Hair follicle dermal papilla cell (primary cell): Measurements from ENCODE around the gene ENTPD1. TPM values are rescaled to one million over a fixed set of nuclear protein-coding genes. Genes with fewer than 3 reads are reported as not detected.

Source experiments
- total RNA-seq: library from RNA; depleted of rRNA; stranded (reverse); fragments of >200 nt; gene quantifications from 2 replicates; pipeline ENCODE4 v1.2.3, GENCODE V29; 2012

The ENTPD1 gene, protein sequence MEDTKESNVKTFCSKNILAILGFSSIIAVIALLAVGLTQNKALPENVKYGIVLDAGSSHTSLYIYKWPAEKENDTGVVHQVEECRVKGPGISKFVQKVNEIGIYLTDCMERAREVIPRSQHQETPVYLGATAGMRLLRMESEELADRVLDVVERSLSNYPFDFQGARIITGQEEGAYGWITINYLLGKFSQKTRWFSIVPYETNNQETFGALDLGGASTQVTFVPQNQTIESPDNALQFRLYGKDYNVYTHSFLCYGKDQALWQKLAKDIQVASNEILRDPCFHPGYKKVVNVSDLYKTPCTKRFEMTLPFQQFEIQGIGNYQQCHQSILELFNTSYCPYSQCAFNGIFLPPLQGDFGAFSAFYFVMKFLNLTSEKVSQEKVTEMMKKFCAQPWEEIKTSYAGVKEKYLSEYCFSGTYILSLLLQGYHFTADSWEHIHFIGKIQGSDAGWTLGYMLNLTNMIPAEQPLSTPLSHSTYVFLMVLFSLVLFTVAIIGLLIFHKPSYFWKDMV
- 0.24 and 0.32 TPM in 2 replicates for total RNA-seq

DNA sequence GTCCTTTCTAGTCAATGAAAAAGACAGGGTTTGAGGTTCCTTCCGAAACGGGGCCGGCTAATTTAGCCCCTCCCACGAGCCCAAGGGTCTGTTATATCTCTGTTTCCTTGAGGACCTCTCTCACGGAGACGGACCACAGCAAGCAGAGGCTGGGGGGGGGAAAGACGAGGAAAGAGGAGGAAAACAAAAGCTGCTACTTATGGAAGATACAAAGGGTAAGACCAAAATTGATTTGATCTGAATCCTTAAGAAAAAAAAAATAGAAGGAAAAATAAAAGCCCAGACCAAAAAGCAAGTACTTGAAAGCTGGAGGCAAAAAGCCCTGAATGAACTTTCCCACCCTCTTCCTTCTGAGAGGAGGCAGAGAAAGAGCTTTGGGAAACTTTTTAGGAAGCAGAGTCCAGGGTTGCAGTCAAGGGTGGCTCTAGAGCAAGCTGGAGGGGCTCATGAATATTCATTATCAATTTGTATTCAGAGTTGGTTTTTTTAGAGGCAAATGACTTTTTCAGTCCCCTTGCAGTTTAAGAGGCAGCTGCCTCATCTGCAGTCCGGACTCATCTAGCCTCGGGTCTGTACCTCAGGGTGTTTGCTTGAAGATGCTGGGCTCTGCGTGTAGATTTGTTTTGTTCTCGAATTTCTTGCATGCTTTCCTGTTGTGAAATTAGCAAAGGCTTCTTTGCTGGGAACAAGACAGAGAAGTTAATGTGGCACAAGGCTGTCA is at the start of gene ENTPD1:
Gene ENTPD1 (plus strand): TSS at position 123 of the 721 bp plus-strand sequence. CDS start 77 bp downstream, at position 200.

GRCh38 chr10:95907456-95908253 is 151.7 kb downstream of the ENTPD1 start, which contains the start of gene CC2D2B:
TSS of gene CC2D2B (plus strand) at chr10:95907975. CDS start at chr10:95911324, 3,349 bp downstream.

Other genes starting within 250 kb of the ENTPD1 start
- 0.49 TPM in 2 replicates for gene SORBS1, start 194.8 kb upstream of the ENTPD1 start, total RNA-seq
- gene ALDH18A1, start 99.5 kb upstream of the ENTPD1 start, total RNA-seq: 136 and 139 TPM in 2 replicates
- gene TCTN3, start 62.2 kb upstream of the ENTPD1 start, total RNA-seq: 34.1 and 36.2 TPM in 2 replicates
- under 0.01 and 0.32 TPM in 2 replicates for gene CC2D2B, start 151.8 kb downstream of the ENTPD1 start, total RNA-seq